Superior temporal gyrus (tissue), 1 donor: Measurements from ENCODE around the gene EHMT2.
"Not testable (repeated sequence)": the region's sequence is repeated elsewhere in the genome, so short reads cannot be mapped to it uniquely, and the experiment has no call there.

Experiments used
- DNase-seq: peaks from one replicate; pipeline ENCODE4 v3.0.0-alpha.2; 2016; ENCODE audit errors: extremely low spot score

The EHMT2 gene

GRCh38 chr6:31870385-31870921 is 27.0 kb downstream of the EHMT2 start:
- no peak for DNase-seq

- no peak for DNase-seq
These were observed 28.2 kb downstream of the EHMT2 start for GRCh38 chr6:31869343-31869742.

GRCh38 chr6:31868658-31868971 is 28.9 kb downstream of the EHMT2 start:
- not testable (repeated sequence) for DNase-seq

- DNase-seq, result no peak
These were observed 32.0 kb downstream of the EHMT2 start for GRCh38 chr6:31865205-31866118.

- DNase-seq, result no peak
These were observed 32.7 kb downstream of the EHMT2 start for GRCh38 chr6:31864818-31865204.

- not testable (repeated sequence) for DNase-seq
These were observed 33.4 kb downstream of the EHMT2 start for GRCh38 chr6:31864123-31864562.

GRCh38 chr6:31862344-31863235 is 34.9 kb downstream of the EHMT2 start, which contains the start of gene NEU1:
Gene NEU1, minus strand, starts transcription at chr6:31862821. Its CDS starts 45 bp downstream, at chr6:31862776.
- peak; percentile 100 for DNase-seq

GRCh38 chr6:31861919-31862343 is 35.6 kb downstream of the EHMT2 start:
- no peak for DNase-seq

- DNase-seq, result no peak
These were observed 36.3 kb downstream of the EHMT2 start for GRCh38 chr6:31861150-31861549.

- DNase-seq, result no peak
These were observed 37.1 kb downstream of the EHMT2 start for GRCh38 chr6:31860349-31860748.

- no peak for DNase-seq
These were observed 37.6 kb downstream of the EHMT2 start for GRCh38 chr6:31859923-31860322.

- DNase-seq, result no peak
These were observed 38.8 kb downstream of the EHMT2 start for GRCh38 chr6:31858707-31859106.

- not testable (repeated sequence) for DNase-seq
These were observed 39.7 kb downstream of the EHMT2 start for GRCh38 chr6:31857774-31858173.

GRCh38 chr6:31851980-31852718 is 45.3 kb downstream of the EHMT2 start:
- DNase-seq, result not testable (repeated sequence)

- no peak for DNase-seq
These were observed 46.0 kb downstream of the EHMT2 start for GRCh38 chr6:31851485-31851832.

- no peak for DNase-seq
These were observed 46.6 kb downstream of the EHMT2 start for GRCh38 chr6:31850765-31851484.

- DNase-seq, result no peak
These were observed 50.1 kb downstream of the EHMT2 start for GRCh38 chr6:31847276-31847978.

GRCh38 chr6:31844507-31844906 is 53.0 kb downstream of the EHMT2 start:
- DNase-seq, result no peak

GRCh38 chr6:31842053-31842452 is 55.4 kb downstream of the EHMT2 start:
- no peak for DNase-seq

GRCh38 chr6:31839779-31840126 is 57.7 kb downstream of the EHMT2 start:
- DNase-seq, result not testable (repeated sequence)
